GM21529 (cell line): Measurements from ENCODE around the gene ATP13A1.
A peak's percentile ranks its signal among the peaks of the same experiment; 100 is the strongest.
"Not testable (repeated sequence)": the region's sequence is repeated elsewhere in the genome, so short reads cannot be mapped to it uniquely, and the experiment has no call there.

Experiments used
- ATAC-seq: cut with Tn5 transposase; IDR thresholded peaks from one replicate; pipeline ENCODE4 v1.9.1; 2021; ENCODE audit not compliant: unreplicated experiment

Gene ATP13A1

GRCh38 chr19:19624032-19624570 is 39.4 kb downstream of the ATP13A1 start:
- no peak for ATAC-seq

GRCh38 chr19:19623383-19623782 is 40.1 kb downstream of the ATP13A1 start:
- no peak for ATAC-seq

GRCh38 chr19:19619849-19620210 is 43.6 kb downstream of the ATP13A1 start:
- ATAC-seq = no peak

GRCh38 chr19:19619181-19619848 is 44.2 kb downstream of the ATP13A1 start:
- ATAC-seq = no peak

- peak; percentile 94 for ATAC-seq
Measured at GRCh38 chr19:19618219-19619051, 45.0 kb downstream of the ATP13A1 start, which contains the start of gene PBX4. PBX4 (minus strand) TSS chr19:19618687; CDS start chr19:19618629, 58 bp downstream.

- ATAC-seq = no peak
Measured at GRCh38 chr19:19615086-19615485, 48.4 kb downstream of the ATP13A1 start.

- no peak for ATAC-seq
Measured at GRCh38 chr19:19613506-19613905, 50.0 kb downstream of the ATP13A1 start.

- no peak for ATAC-seq
Measured at GRCh38 chr19:19610376-19611202, 52.9 kb downstream of the ATP13A1 start.

GRCh38 chr19:19606686-19607085 is 56.8 kb downstream of the ATP13A1 start:
- not testable (repeated sequence) for ATAC-seq

- ATAC-seq = no peak
Measured at GRCh38 chr19:19606021-19606420, 57.5 kb downstream of the ATP13A1 start.

GRCh38 chr19:19602713-19603324 is 60.7 kb downstream of the ATP13A1 start:
- ATAC-seq = no peak

- ATAC-seq = no peak
Measured at GRCh38 chr19:19602136-19602712, 61.3 kb downstream of the ATP13A1 start.

GRCh38 chr19:19600793-19601330 is 62.6 kb downstream of the ATP13A1 start:
- no peak for ATAC-seq

GRCh38 chr19:19598728-19599451 is 64.6 kb downstream of the ATP13A1 start:
- ATAC-seq = peak; percentile 28

GRCh38 chr19:19597809-19598306 is 65.6 kb downstream of the ATP13A1 start:
- peak; percentile 69 for ATAC-seq
